Neutrophil (primary cell): Measurements from ENCODE around the gene ARHGAP11B.
"Not testable (repeated sequence)": the region's sequence is repeated elsewhere in the genome, so short reads cannot be mapped to it uniquely, and the experiment has no call there.

Experiments used
- H3K27ac ChIP-seq: fragments of 200-600 bp; sonication (generic); 2 replicates; pipeline ENCODE4 v1.5.1; 2016; ENCODE audit warnings: mild to moderate bottlenecking, moderate library complexity
- H3K27me3 ChIP-seq: fragments of 200-600 bp; sonication (generic); 2 replicates; pipeline ENCODE4 v1.6.0; 2016; ENCODE audit warnings: mild to moderate bottlenecking
- H3K36me3 ChIP-seq: fragments of 200-600 bp; sonication (generic); 2 replicates; pipeline ENCODE4 v1.5.1; 2017
- H3K4me1 ChIP-seq, 2 experiments: fragments of 200-600 bp in 1 of 2; sonication (generic) in 1 of 2; 1 replicate in 1 of 2; 2 replicates in 1 of 2; pipeline versions ENCODE4 v1.5.1 to v1.6.1; 2013 to 2016; ENCODE audit warnings: low read depth in 1 of 2, low read length in 1 of 2, mild to moderate bottlenecking in 1 of 2, moderate library complexity in 1 of 2; ENCODE audit not compliant: control insufficient read depth in 1 of 2, insufficient read depth in 1 of 2
- H3K4me3 ChIP-seq, 2 experiments: fragments of 200-600 bp in 1 of 2; sonication (generic) in 1 of 2; 1 replicate in 1 of 2; 2 replicates in 1 of 2; pipeline ENCODE4 v1.5.1; 2013 to 2016; ENCODE audit warnings: low read depth in 1 of 2, low read length in 1 of 2, mild to moderate bottlenecking in 1 of 2, moderate library complexity in 1 of 2
- H3K9me3 ChIP-seq: fragments of 200-600 bp; sonication (generic); 2 replicates; pipeline ENCODE4 v1.5.1; 2016
- TF ChIP-seq, protein P1 (sequence below): fragments of 200-600 bp; sonication (generic); IDR thresholded peaks from 2 replicates; pipeline ENCODE4 v1.5.1; 2016; ENCODE audit warnings: antibody characterized with exemption

ARHGAP11B gene

DNA sequence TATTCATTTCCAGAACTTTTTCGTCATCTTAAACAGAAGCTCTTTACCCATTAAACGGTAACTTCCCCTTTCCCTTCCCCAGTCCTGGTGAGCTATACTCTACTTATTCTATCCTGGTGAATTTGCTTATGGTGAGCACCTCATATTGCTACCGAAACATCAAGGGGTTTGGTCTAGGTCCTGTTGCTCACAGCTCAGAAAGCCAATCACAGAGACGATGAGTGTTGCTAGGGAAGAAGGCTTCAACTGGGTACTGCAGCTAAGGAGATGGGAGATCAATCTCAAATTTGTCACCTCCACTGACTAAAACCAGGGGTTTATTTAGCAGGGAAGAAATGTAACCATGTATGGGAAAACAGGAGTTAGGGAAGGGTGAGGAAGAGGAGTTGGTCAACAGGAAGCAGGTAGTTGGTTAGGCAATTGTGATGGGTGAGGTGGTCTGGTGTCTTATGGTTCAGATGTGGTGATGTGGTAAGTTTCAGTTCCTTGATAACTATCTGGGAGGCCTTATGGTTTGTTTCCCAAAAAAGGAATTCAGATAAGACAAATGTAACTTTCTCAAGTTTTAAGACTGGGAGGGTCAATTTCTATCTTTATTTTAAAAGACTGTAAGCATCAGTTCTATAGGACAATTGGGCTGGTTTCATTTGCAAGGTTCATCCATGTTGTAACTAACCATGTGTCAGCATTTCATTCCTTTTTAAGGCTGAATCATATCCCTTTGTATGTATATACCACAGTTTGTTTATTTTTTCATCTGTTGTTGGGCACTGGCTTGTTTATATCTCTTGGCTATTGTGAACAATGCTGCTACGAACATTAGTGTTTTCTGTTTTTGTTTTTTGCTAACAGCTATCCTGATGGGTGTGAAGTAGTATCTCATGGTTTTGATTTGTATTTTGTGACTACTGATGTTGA lies 24.3 kb downstream of the ARHGAP11B start:
- no peaks in the 10 kb centered on the region for H3K27me3 ChIP-seq
- TF ChIP-seq, protein P1, sequence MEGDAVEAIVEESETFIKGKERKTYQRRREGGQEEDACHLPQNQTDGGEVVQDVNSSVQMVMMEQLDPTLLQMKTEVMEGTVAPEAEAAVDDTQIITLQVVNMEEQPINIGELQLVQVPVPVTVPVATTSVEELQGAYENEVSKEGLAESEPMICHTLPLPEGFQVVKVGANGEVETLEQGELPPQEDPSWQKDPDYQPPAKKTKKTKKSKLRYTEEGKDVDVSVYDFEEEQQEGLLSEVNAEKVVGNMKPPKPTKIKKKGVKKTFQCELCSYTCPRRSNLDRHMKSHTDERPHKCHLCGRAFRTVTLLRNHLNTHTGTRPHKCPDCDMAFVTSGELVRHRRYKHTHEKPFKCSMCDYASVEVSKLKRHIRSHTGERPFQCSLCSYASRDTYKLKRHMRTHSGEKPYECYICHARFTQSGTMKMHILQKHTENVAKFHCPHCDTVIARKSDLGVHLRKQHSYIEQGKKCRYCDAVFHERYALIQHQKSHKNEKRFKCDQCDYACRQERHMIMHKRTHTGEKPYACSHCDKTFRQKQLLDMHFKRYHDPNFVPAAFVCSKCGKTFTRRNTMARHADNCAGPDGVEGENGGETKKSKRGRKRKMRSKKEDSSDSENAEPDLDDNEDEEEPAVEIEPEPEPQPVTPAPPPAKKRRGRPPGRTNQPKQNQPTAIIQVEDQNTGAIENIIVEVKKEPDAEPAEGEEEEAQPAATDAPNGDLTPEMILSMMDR, result no peak
- peak overlapping the region; percentile 70 for H3K27ac ChIP-seq
- H3K4me3 ChIP-seq, result no peak overlapping the region
- peaks cover 15% of the 10 kb centered on the region for H3K36me3 ChIP-seq
- H3K4me1 ChIP-seq, result peaks cover 5 to 10% of the 10 kb centered on the region in 2 experiments
- no peaks in the 10 kb centered on the region for H3K9me3 ChIP-seq

DNA sequence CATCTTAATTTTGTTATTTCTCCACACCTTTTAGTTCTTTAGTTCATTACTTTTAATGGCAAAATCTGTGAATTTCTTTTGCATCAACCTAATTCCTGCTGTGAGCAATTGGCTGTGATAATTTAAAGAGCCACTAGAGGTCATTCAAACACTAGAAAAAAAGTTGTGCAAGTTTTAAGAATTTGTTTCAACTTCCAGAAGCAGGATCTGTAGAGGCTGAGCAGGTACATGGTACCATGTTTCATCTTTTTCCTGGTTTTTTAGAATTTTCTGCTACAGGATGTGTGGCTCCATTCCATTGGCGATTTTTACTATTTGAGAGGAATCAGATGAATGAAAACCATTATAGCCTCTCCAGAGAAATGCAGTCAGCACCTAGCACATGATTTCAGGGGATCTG lies 35.2 kb downstream of the ARHGAP11B start:
- H3K4me3 ChIP-seq, H3K27me3 ChIP-seq, H3K9me3 ChIP-seq, H3K27ac ChIP-seq, H3K4me1 ChIP-seq: not testable (repeated sequence)
- peaks cover 18% of the 10 kb centered on the region for H3K36me3 ChIP-seq

DNA sequence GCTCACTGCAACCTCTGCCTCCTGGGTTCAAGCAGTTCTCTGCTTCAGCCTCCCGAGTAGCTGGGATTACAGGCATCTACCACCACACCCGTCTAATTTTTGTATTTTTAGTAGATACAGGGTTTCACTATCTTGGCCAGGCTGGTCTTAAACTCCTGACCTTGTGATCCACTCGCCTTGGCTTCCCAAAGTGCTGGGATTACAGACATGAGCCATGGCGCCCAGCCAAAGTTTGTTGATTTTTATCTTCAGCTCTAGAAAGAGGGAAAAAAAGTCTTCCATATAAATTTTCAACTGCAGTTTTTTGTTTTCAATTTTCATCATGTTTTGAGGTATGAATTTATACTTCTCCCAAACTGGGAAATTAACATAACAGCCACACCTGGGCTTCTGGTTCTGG lies 43.7 kb downstream of the ARHGAP11B start:
- H3K27me3 ChIP-seq, H3K27ac ChIP-seq, H3K4me3 ChIP-seq, H3K9me3 ChIP-seq, H3K4me1 ChIP-seq: not testable (repeated sequence)
- peaks cover 40% of the 10 kb centered on the region for H3K36me3 ChIP-seq

DNA sequence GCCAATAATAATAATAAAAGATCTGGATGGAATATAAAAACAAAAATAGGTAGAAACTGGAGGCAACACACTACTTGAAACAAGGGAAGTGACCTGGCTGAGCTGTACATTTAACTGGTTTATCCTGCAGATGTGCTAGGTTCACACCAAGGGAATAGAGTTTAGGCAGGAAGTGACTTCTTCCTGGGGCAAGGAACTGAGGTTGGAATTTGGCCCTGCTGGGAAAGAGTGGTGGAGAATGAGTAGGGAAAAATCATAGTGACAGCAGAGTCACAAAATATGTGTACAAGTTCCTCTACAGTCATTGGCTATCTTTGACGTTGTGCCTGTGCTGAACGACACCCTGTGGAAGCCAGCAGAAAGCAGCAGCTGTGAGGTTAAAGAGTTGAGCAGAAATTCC lies 44.1 kb downstream of the ARHGAP11B start:
- no peak overlapping the region for H3K27ac ChIP-seq
- H3K27me3 ChIP-seq, result no peaks in the 10 kb centered on the region
- H3K9me3 ChIP-seq, result no peaks in the 10 kb centered on the region
- H3K36me3 ChIP-seq, result peaks cover 40% of the 10 kb centered on the region
- no peak overlapping the region for H3K4me3 ChIP-seq
- TF ChIP-seq, protein P1, result no peak
- no peaks in the 10 kb centered on the region for H3K4me1 ChIP-seq

DNA sequence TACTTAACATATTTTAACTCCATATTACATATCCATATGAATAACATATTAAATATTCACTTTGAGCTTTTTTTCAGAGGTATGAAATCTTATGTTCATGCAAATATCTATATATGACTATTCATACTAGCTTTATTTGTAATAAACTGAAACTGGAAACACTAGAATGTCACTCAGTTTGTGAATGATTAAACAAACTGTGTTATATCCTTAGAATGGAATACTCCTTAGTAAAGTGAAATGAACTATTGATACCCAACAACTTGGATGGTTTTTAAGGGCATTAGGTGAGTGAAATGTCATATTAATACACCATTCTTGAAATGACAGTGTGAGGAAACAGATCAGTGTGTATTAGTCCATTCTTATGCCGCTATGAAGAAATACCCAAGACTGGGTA lies 45.4 kb downstream of the ARHGAP11B start:
- TF ChIP-seq, protein P1, result no peak
- Histone ChIP-seq H3K36me3 (peaks cover 39% of the 10 kb centered on the region), H3K4me1 (no peaks in the 10 kb centered on the region), H3K4me3 (no peak overlapping the region), H3K27ac (no peak overlapping the region), H3K9me3 (no peaks in the 10 kb centered on the region), H3K27me3 (no peaks in the 10 kb centered on the region)

DNA sequence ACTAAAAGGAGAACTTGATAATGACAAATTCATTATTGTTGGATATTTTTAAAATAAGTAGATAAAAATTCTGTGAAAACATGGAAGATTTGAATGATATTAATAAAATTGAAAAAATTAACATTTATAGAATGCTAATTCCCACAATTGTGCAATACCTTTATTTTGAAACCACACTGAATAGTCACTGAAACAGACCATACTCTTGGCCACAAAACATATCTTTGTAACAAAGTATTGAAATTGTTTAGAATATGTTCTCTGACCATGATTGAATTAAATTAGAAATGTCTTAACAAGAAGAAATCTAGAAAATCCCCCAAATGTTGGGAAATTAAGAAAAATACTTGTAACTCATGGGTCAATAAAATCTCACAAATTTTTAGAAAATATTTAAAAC lies 49.2 kb downstream of the ARHGAP11B start:
- H3K27ac ChIP-seq, result no peak overlapping the region
- TF ChIP-seq, protein P1, result no peak
- no peak overlapping the region for H3K4me3 ChIP-seq
- H3K36me3 ChIP-seq, result peaks cover 28% of the 10 kb centered on the region
- H3K27me3 ChIP-seq, result no peaks in the 10 kb centered on the region
- H3K4me1 ChIP-seq, result no peaks in the 10 kb centered on the region
- no peaks in the 10 kb centered on the region for H3K9me3 ChIP-seq

DNA sequence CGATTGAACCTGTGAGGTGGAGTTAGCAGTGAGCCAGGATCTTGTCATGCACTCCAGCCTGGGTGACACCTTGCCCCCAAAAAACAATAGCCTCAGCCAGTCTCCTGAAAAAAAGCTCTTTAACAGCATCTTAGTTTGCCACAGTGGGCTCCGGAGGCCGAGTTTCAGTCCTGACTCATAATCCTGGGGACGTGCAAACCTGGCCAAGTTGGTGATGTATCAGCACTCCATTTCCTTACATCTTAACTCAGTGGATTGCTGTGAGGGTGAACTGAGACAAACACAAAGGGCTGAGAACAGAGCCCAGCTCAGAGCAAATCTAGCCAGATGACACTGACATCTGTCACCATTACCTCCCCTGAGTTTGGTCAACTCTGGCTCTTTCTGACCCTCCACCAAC lies 50.0 kb downstream of the ARHGAP11B start:
- peaks cover 27% of the 10 kb centered on the region for H3K36me3 ChIP-seq
- H3K27me3 ChIP-seq, H3K27ac ChIP-seq, H3K9me3 ChIP-seq, H3K4me1 ChIP-seq, H3K4me3 ChIP-seq: not testable (repeated sequence)

DNA sequence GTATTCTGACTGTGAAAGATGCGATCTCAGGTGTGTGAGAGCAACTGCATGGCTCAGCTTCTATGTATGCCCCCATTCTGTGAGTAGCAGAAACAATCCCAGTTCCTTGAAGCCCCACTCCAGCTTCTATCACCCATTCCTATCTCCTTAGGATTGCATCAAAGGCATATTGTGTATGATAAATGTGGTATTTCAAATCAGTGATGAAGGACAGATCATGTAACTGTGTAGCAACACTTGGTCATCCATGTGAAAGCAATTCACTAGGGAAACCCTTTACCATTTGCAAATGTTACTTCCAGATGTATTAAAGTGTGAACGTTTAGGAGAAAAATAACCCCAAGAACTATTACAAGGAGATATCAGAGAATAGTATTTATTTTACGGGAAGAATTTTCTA lies 55.1 kb downstream of the ARHGAP11B start:
- not testable (repeated sequence) for H3K4me1 ChIP-seq, H3K9me3 ChIP-seq, H3K27ac ChIP-seq, H3K27me3 ChIP-seq, H3K4me3 ChIP-seq
- peaks cover 24% of the 10 kb centered on the region for H3K36me3 ChIP-seq

DNA sequence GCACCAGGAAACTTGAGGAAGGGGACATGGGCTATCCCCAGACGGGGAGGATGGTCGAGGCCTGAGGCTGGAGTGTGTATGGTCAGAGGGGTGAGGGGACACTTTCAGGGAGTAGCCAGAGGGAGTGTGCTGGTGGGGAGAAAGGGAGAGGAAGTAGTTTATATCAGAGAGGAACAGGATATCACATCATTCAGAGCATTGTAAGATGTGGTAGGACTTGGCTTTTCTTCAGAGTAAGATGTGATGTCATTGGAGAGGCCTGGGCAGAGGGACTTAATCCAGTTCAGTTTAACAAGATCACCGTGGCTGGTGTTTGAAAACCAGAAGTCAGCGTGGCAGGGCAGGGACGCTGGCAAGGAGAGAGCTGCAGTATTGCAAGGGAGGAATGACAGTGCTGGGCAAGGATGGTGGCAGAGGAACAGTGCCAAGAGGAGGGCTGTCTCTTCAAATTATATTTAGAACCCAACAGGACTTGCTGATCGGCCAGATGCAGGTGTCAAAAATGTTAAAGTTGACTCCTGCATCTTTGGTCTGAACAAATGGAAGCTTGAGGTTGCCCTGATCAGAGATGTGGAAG lies 59.9 kb downstream of the ARHGAP11B start:
- not testable (repeated sequence) for H3K4me3 ChIP-seq, H3K27me3 ChIP-seq, H3K27ac ChIP-seq, H3K4me1 ChIP-seq, H3K9me3 ChIP-seq, H3K36me3 ChIP-seq

DNA sequence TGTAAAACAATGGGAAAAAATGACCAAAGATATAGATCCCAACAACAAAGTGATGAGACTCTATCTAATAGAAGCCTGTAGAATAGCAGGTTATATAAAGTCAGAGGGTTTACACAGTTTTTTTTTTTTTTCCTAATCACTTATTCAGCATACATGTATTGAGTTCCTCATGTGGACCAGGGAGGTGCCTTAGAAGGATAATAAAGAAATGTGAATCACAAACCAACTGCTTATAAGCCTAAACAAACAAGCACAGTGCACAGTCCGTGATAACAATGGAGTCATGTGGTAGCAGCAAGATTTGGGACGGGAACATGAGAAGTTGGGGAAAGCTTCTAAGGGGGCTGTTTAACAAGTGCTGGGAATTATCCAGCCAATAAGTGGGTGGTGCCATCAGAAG lies 60.7 kb downstream of the ARHGAP11B start:
- H3K4me3 ChIP-seq, H3K4me1 ChIP-seq, H3K9me3 ChIP-seq, H3K27me3 ChIP-seq, H3K27ac ChIP-seq, H3K36me3 ChIP-seq: not testable (repeated sequence)
